ENCODE data around the gene RPL26. TPM values are rescaled to one million over a fixed set of nuclear protein-coding genes. Genes with fewer than 3 reads are reported as not detected.

The RPL26 gene
- polyA plus RNA-seq, 1 donor = 3,446 TPM

Other genes starting within 250 kb of the RPL26 start
- 59.2 TPM for gene PER1, start 230.8 kb downstream of the RPL26 start, polyA plus RNA-seq (ENCODE audit: insufficient read length)
- gene VAMP2, start 220.2 kb downstream of the RPL26 start, polyA plus RNA-seq (ENCODE audit: insufficient read length) = 61.9 TPM
- gene TMEM107, start 206.8 kb downstream of the RPL26 start, polyA plus RNA-seq (ENCODE audit: insufficient read length) = 5.7 TPM
- 4.9 TPM for gene BORCS6, start 193.0 kb downstream of the RPL26 start, polyA plus RNA-seq (ENCODE audit: insufficient read length)
- 12.9 TPM for gene AURKB, start 172.6 kb downstream of the RPL26 start, polyA plus RNA-seq (ENCODE audit: insufficient read length)
- 10.9 TPM for gene CTC1, start 135.1 kb downstream of the RPL26 start, polyA plus RNA-seq (ENCODE audit: insufficient read length)
- 20.8 TPM for gene PFAS, start 133.9 kb downstream of the RPL26 start, polyA plus RNA-seq (ENCODE audit: insufficient read length)
- gene RANGRF, start 94.5 kb downstream of the RPL26 start, polyA plus RNA-seq (ENCODE audit: insufficient read length) = 18.8 TPM
- gene SLC25A35, start 87.8 kb downstream of the RPL26 start, polyA plus RNA-seq (ENCODE audit: insufficient read length) = 1.6 TPM
- 12.4 TPM for gene ARHGEF15, start 73.0 kb downstream of the RPL26 start, polyA plus RNA-seq (ENCODE audit: insufficient read length)
- gene ODF4, start 43.4 kb downstream of the RPL26 start, polyA plus RNA-seq (ENCODE audit: insufficient read length) = not detected
- gene RNF222, start 14.6 kb upstream of the RPL26 start, polyA plus RNA-seq (ENCODE audit: insufficient read length) = not detected
- 46.5 TPM for gene NDEL1, start 52.7 kb upstream of the RPL26 start, polyA plus RNA-seq (ENCODE audit: insufficient read length)
- 52.2 TPM for gene MYH10, start 247.5 kb upstream of the RPL26 start, polyA plus RNA-seq (ENCODE audit: insufficient read length)

All from forelimb muscle (tissue), 1 donor.